Uterus (tissue), 2 donors: ENCODE measurements around the gene KRT79.

ENCODE experiments used
- CTCF ChIP-seq, 4 experiments: fragments of 200-600 bp in 2 of 4; fragments of 450-650 bp in 2 of 4; sonication (generic) in 2 of 4; IDR thresholded peaks; one replicate each; pipeline ENCODE4 v1.5.1; 2016 to 2019; ENCODE audit warnings: antibody characterized with exemption in 4 of 4, mild to moderate bottlenecking in 2 of 4, moderate library complexity in 1 of 4
- POLR2A ChIP-seq, 2 donors: fragments of 450-650 bp; IDR thresholded peaks; one replicate each; pipeline ENCODE4 v1.6.1; 2016; ENCODE audit warnings: antibody characterized with exemption in 2 of 2, mild to moderate bottlenecking in 1 of 2, moderate library complexity in 1 of 2

DNA sequence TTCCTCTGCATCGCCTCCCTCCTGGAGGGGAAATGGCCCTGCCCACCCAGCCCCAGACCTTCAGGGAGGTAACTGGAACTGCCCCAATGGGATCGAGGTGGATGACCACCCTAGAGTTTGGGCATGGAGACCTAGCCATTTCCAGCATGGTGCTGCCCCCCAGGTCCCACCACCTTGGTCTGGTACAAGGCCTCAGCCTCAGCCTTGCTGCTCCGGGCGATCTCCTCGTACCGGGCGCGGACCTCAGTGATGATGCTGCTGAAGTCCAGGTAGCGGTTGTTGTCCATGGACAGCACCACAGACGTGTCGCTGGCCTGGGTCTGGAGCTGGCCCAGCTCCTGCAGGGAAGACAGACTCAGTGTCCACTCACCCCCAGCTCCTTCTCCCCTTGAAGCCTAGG is 10.3 kb upstream of the KRT79 start:
- TF ChIP-seq CTCF (IDR thresholded peaks at IDR 0.05) = no peak
- no peak for TF ChIP-seq POLR2A (IDR thresholded peaks at IDR 0.05)
